MM.1S (cell line): ENCODE data around the gene IL1RAPL1.

Experiments
- DNase-seq: peaks from one replicate; pipeline ENCODE4 v3.0.0-alpha.2; 2015
- H2AFZ ChIP-seq: fragments of 300-600 bp; sonication (generic); 2 replicates; pipeline ENCODE4 v1.6.0; 2016; ENCODE audit warnings: antibody characterized with exemption, low read length
- H3F3A ChIP-seq: fragments of 300-600 bp; sonication (generic); 2 replicates; pipeline ENCODE4 v1.6.1; 2016; ENCODE audit warnings: mild to moderate bottlenecking, antibody characterized with exemption, low read length, moderate library complexity, mixed read lengths; ENCODE audit not compliant: insufficient read depth
- H3K27ac ChIP-seq: fragments of 300-600 bp; sonication (generic); 2 replicates; pipeline ENCODE4 v1.5.1; 2016; ENCODE audit warnings: mild to moderate bottlenecking, low read length
- H3K27me3 ChIP-seq: fragments of 300-600 bp; sonication (generic); replicated peaks from 2 replicates; pipeline ENCODE4 v1.6.0; 2016; ENCODE audit warnings: low read length; ENCODE audit not compliant: insufficient read depth
- H3K36me3 ChIP-seq: fragments of 300-600 bp; sonication (generic); replicated peaks from 2 replicates; pipeline ENCODE4 v1.6.1; 2016; ENCODE audit warnings: mild to moderate bottlenecking, low read length, mixed read lengths; ENCODE audit not compliant: insufficient read depth
- H3K4me1 ChIP-seq: fragments of 300-600 bp; sonication (generic); 2 replicates; pipeline ENCODE4 v1.6.1; 2016; ENCODE audit warnings: low read length, mixed read lengths
- H3K4me2 ChIP-seq: fragments of 300-600 bp; sonication (generic); 2 replicates; pipeline ENCODE4 v1.6.0; 2016; ENCODE audit warnings: low read depth, low read length
- H3K4me3 ChIP-seq: fragments of 300-600 bp; sonication (generic); 2 replicates; pipeline ENCODE4 v1.5.1; 2016; ENCODE audit warnings: low read length, mixed read lengths
- H3K79me2 ChIP-seq: fragments of 300-600 bp; sonication (generic); 2 replicates; pipeline ENCODE4 v1.6.1; 2016; ENCODE audit warnings: mixed run types, low read length, mixed read lengths
- H3K9ac ChIP-seq: fragments of 300-600 bp; sonication (generic); 2 replicates; pipeline ENCODE4 v1.6.1; 2016; ENCODE audit warnings: low read length, mixed read lengths
- H3K9me2 ChIP-seq: fragments of 300-600 bp; sonication (generic); replicated peaks from 2 replicates; pipeline ENCODE4 v1.6.1; 2016; ENCODE audit warnings: mild to moderate bottlenecking, low read length, mixed read lengths; ENCODE audit not compliant: insufficient read depth
- H3K9me3 ChIP-seq: fragments of 300-600 bp; sonication (generic); replicated peaks from 2 replicates; pipeline ENCODE4 v1.6.1; 2016; ENCODE audit warnings: mild to moderate bottlenecking, low read length, mixed read lengths; ENCODE audit not compliant: insufficient read depth
- H4K20me1 ChIP-seq: fragments of 300-600 bp; sonication (generic); 2 replicates; pipeline ENCODE4 v1.6.1; 2016; ENCODE audit warnings: mild to moderate bottlenecking, low read length, moderate library complexity, mixed read lengths; ENCODE audit not compliant: insufficient read depth
- EZH2 ChIP-seq: fragments of 300-600 bp; sonication (generic); optimal IDR thresholded peaks from 2 replicates; pipeline ENCODE3; 2017; ENCODE audit warnings: low read depth, mild to moderate bottlenecking, antibody characterized with exemption, low read length, mixed read lengths
- EZH2phosphoT487 ChIP-seq: fragments of 300-600 bp; sonication (generic); IDR thresholded peaks from 2 replicates; pipeline ENCODE4 v1.6.1; 2018; ENCODE audit warnings: antibody characterized with exemption, low read length
- TF ChIP-seq, protein P1 (sequence below): fragments of 300-600 bp; sonication (generic); IDR thresholded peaks from 2 replicates; pipeline ENCODE4 v1.5.1; 2016; ENCODE audit warnings: antibody characterized with exemption, low read length, mixed read lengths

Gene IL1RAPL1

DNA sequence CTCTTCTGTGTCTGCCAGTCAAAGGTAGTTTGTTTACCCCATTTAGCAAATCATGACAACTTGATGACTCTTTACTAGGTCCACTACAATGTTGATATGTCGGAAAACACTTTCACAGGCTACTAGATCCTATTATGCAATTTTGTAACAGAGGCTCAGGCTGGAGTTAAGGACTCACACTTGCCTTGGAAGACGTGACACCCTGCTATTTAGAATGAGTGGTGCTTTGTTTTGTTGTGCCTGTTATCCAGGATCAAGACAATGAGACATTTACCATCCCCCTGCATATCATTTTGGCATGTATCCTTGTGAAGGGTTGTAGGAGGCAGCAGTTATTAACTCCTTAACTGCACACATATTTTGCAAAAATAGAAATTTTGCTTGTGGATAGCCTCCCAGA lies 263.7 kb downstream of the IL1RAPL1 start:
- no peak for DNase-seq
- Histone ChIP-seq H2AFZ (no peak overlapping the region), H4K20me1 (no peaks in the 10 kb centered on the region), H3K9me2 (no peaks in the 10 kb centered on the region), H3K4me2 (no peak overlapping the region), H3K4me3 (no peak overlapping the region), H3K9ac (no peak overlapping the region), H3K4me1 (no peaks in the 10 kb centered on the region), H3K27ac (no peak overlapping the region), H3K27me3 (no peaks in the 10 kb centered on the region), H3K36me3 (no peaks in the 10 kb centered on the region), H3K79me2 (no peaks in the 10 kb centered on the region), H3K9me3 (no peaks in the 10 kb centered on the region), H3F3A (no peaks in the 10 kb centered on the region)
- TF ChIP-seq EZH2 (no peak), EZH2phosphoT487 (no peak)
- TF ChIP-seq, protein P1, sequence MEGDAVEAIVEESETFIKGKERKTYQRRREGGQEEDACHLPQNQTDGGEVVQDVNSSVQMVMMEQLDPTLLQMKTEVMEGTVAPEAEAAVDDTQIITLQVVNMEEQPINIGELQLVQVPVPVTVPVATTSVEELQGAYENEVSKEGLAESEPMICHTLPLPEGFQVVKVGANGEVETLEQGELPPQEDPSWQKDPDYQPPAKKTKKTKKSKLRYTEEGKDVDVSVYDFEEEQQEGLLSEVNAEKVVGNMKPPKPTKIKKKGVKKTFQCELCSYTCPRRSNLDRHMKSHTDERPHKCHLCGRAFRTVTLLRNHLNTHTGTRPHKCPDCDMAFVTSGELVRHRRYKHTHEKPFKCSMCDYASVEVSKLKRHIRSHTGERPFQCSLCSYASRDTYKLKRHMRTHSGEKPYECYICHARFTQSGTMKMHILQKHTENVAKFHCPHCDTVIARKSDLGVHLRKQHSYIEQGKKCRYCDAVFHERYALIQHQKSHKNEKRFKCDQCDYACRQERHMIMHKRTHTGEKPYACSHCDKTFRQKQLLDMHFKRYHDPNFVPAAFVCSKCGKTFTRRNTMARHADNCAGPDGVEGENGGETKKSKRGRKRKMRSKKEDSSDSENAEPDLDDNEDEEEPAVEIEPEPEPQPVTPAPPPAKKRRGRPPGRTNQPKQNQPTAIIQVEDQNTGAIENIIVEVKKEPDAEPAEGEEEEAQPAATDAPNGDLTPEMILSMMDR = no peak

DNA sequence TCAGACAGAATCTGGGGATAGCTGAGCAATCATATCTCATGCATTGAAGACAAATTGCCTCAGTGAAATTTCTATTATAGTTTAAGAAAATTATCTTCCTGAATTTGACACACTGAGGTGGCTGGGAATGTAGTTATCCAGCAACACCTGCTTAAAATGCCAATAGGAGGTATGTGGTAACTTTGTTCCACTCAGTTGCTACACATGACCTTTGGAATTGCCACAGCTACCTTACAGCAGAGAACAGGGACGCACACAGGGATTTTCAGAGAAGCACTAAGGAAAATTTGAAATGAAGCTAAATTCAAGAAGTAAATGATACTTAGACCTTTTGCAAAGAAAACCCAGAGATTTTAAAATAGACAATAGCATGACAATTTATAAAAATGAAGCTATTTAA lies 264.6 kb downstream of the IL1RAPL1 start:
- no peaks in the 10 kb centered on the region for H3K79me2 ChIP-seq
- H3K27me3 ChIP-seq = no peaks in the 10 kb centered on the region
- no peaks in the 10 kb centered on the region for H3F3A ChIP-seq

DNA sequence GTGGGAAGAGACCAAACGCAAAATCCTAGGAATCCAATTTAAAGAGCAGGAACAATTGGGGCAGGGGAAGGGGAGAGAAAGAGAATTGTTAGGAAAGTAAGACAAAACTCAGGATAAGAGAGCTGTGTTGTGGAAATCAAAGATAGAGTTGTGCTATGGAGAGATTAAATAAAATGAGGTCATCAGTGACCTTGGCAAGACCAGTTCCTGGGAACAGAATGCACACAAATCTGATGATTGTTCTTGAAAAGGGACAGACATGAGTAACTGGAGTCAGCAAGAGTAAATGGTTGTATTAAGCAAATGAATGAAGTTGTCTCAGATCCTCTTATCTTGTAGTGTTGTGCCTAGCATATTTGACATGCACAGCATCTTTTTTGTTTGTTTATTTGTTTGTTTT lies 267.4 kb downstream of the IL1RAPL1 start:
- H3F3A ChIP-seq = no peaks in the 10 kb centered on the region
- H3K4me3 ChIP-seq = no peak overlapping the region
- no peak overlapping the region for H3K9ac ChIP-seq
- no peaks in the 10 kb centered on the region for H3K36me3 ChIP-seq
- H3K4me1 ChIP-seq = no peaks in the 10 kb centered on the region
- no peaks in the 10 kb centered on the region for H3K79me2 ChIP-seq
- no peak for DNase-seq
- H4K20me1 ChIP-seq = no peaks in the 10 kb centered on the region
- no peak overlapping the region for H2AFZ ChIP-seq
- H3K4me2 ChIP-seq = no peak overlapping the region
- no peak for TF ChIP-seq EZH2
- TF ChIP-seq EZH2phosphoT487 = no peak
- TF ChIP-seq, protein P1 = no peak
- no peak overlapping the region for H3K27ac ChIP-seq
- H3K9me2 ChIP-seq = no peaks in the 10 kb centered on the region
- no peaks in the 10 kb centered on the region for H3K27me3 ChIP-seq
- H3K9me3 ChIP-seq = no peaks in the 10 kb centered on the region

More for the DNA sequence above, 264.6 kb downstream of the IL1RAPL1 start:
- no peak overlapping the region for H3K9ac ChIP-seq
- no peaks in the 10 kb centered on the region for H3K9me3 ChIP-seq
- H3K4me2 ChIP-seq = no peak overlapping the region
- H3K27ac ChIP-seq = no peak overlapping the region
- H3K36me3 ChIP-seq = no peaks in the 10 kb centered on the region
- H2AFZ ChIP-seq = no peak overlapping the region
- H3K4me3 ChIP-seq = no peak overlapping the region
- no peaks in the 10 kb centered on the region for H3K9me2 ChIP-seq
- H4K20me1 ChIP-seq = no peaks in the 10 kb centered on the region
- no peaks in the 10 kb centered on the region for H3K4me1 ChIP-seq
- no peak for DNase-seq
- TF ChIP-seq EZH2 (no peak), EZH2phosphoT487 (no peak)
- TF ChIP-seq, protein P1 = no peak
